Transverse colon (tissue), 4 donors: ENCODE results near the gene INSRR. TPM values are rescaled to one million over a fixed set of nuclear protein-coding genes. Genes with fewer than 3 reads are reported as not detected.

ENCODE experiments used
- DNase-seq: peaks from one replicate; pipeline ENCODE4 v3.0.0-alpha.2; 2019
- H3K27ac ChIP-seq, 4 donors: fragments of 200-600 bp; sonication (generic); 2 replicates each; pipeline ENCODE4 v1.5.1; 2016 to 2018; ENCODE audit warnings: inconsistent platforms in 4 of 4
- H3K27me3 ChIP-seq: fragments of 200-600 bp; sonication (generic); 2 replicates; pipeline ENCODE4 v1.5.1; 2017; ENCODE audit warnings: inconsistent platforms
- H3K36me3 ChIP-seq, 4 donors: fragments of 200-600 bp; sonication (generic); 2 replicates each; pipeline ENCODE4 v1.5.1; 2017 to 2019; ENCODE audit warnings: inconsistent platforms in 4 of 4
- H3K4me1 ChIP-seq, 4 donors: fragments of 200-600 bp; sonication (generic); 2 replicates each; pipeline ENCODE4 v1.5.1; 2017 to 2020; ENCODE audit warnings: inconsistent platforms in 4 of 4
- H3K4me3 ChIP-seq, 4 donors: fragments of 200-600 bp; sonication (generic); 1 replicate in 1 of 4; 2 replicates in 3 of 4; pipeline versions ENCODE4 v1.5.1 to v1.6.1; 2017 to 2019; ENCODE audit warnings: inconsistent platforms in 4 of 4
- H3K9me3 ChIP-seq, 2 donors: fragments of 200-600 bp; sonication (generic); 2 replicates each; pipeline ENCODE4 v1.5.1; 2017 to 2019; ENCODE audit warnings: inconsistent platforms in 2 of 2
- CTCF ChIP-seq, 5 experiments: fragments of 200-600 bp in 3 of 5; fragments of 450-650 bp in 2 of 5; sonication (generic) in 3 of 5; IDR thresholded peaks; 1 replicate in 2 of 5; 2 replicates in 3 of 5; pipeline ENCODE4 v1.5.1; 2016 to 2017; ENCODE audit warnings: antibody characterized with exemption in 5 of 5, inconsistent platforms in 3 of 5, mild to moderate bottlenecking in 2 of 5, moderate library complexity in 1 of 5
- EP300 ChIP-seq: sonication (generic); formaldehyde crosslinking; IDR thresholded peaks from one replicate; pipeline ENCODE4 v1.6.1; 2017; ENCODE audit warnings: antibody characterized with exemption, low read depth
- POLR2A ChIP-seq: fragments of 450-650 bp; IDR thresholded peaks from one replicate; pipeline ENCODE4 v1.6.1; 2016; ENCODE audit warnings: antibody characterized with exemption, mild to moderate bottlenecking, moderate library complexity
- POLR2AphosphoS5 ChIP-seq, 3 donors: sonication (generic); formaldehyde crosslinking; IDR thresholded peaks; one replicate each; pipeline ENCODE4 v1.6.1; 2016; ENCODE audit warnings: antibody characterized with exemption in 3 of 3
- WGBS, 2 donors: methylation state at CpG; one replicate each; pipeline ENCODE4 v1.1.5; 2018; ENCODE audit warnings: low coverage in 1 of 2; 5-methylcytosine and 5-hydroxymethylcytosine counted together
- in situ Hi-C, 4 donors: fragments of 200-750 bp; cut with MboI; loops; one replicate each; pipeline versions ENCODE4 v1.15.0 to v1.15.1; 2017; ENCODE audit warnings: low sequenced_read_pairs in 3 of 4, low pct_ligation_motif_present in 1 of 4, low pct_unique_long_range_greater_than_20kb in 1 of 4
- intact Hi-C: fragments of 100-400 bp; cut with DNase I; formaldehyde crosslinking; loops from one replicate; pipeline ENCODE4 v1.15.1; 2023; ENCODE audit warnings: low total_unique reads
- total RNA-seq, 4 donors: library from RNA; depleted of rRNA; stranded (reverse); fragments of >200 nt; gene quantifications; one replicate each; pipeline ENCODE4 v1.1.0, GENCODE V29; 2016

The INSRR gene
- total RNA-seq, 4 donors from 2014 or later = not detected

DNA sequence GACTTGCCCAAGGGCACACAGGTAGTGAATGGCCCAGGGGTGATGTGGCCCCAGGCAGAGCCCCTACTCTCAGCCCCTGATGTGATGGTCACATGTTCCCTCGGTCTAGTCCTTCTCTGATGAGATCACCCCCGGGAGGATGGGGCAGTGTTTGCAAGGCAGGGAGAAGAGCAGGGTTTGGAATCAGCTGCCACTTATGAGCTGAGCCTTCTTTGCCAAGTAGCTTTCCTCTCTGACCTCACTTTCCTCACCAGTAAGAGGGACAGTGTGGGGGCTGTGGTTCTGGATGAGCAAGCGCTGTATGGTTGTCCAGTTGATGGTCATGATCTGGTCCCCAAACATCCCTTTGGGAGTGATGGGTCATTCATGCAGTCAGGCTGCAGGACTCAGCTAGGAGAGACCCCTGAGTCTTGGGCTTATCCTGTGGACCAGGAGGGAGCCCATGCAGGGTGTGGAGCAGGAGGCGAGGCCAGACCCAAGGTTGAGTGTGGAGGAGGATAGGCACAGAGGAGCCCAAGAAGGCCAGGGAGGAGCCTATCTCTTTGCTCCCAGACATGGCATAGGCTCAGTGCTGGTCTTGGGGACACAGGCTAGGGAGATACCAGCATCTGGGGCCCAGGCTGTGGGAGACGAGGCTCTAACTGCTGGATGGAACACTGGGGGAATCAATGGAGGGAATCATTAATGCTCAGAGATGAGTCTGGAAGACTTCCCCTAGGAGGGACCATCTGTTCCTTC is 18.7 kb upstream of the INSRR start:
- 71% methylated on average over 5 of the region's 5 CpGs; no CpG with 5 or more reads in 1 of the 2 donors for WGBS, 2 donors
- H3K27me3 ChIP-seq = peaks cover 42% of the 10 kb centered on the region
- intact Hi-C loops = no loop called here

DNA sequence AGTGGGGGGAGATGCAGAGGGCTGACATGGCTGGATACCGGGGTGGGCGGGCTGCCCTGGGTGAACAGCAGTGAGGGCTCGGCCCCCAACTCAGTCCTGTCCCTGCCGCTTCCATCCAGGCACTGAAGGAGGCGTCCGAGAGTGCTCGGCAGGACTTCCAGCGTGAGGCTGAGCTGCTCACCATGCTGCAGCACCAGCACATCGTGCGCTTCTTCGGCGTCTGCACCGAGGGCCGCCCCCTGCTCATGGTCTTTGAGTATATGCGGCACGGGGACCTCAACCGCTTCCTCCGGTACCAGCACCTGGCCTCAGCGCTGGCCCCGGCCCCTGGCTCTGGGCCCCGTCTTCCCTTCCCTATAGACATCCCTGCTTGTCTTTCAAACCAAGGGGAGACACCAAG is 17.4 kb upstream of the INSRR start:
- Histone ChIP-seq H3K27ac (no peak overlapping the region), H3K27me3 (peaks cover 31% of the 10 kb centered on the region), H3K4me1 (no peaks in the 10 kb centered on the region), H3K4me3 (no peak overlapping the region), H3K9me3 (no peaks in the 10 kb centered on the region), H3K36me3 (no peaks in the 10 kb centered on the region)
- TF ChIP-seq POLR2AphosphoS5 (IDR thresholded peaks at IDR 0.05) = no peak
- no peak for TF ChIP-seq CTCF (IDR thresholded peaks at IDR 0.05)
- no peak for TF ChIP-seq POLR2A
- no peak for TF ChIP-seq EP300
- intact Hi-C loops = no loop called here
- 53% methylated on average over 21 of the region's 21 CpGs; no CpG with 5 or more reads in 1 of the 2 donors for WGBS, 2 donors
- DNase-seq = no peak
- in situ Hi-C loops = no loop called here

More for the DNA sequence above, 18.7 kb upstream of the INSRR start:
- in situ Hi-C loops = no loop called here
- no peak overlapping the region for H3K4me3 ChIP-seq
- TF ChIP-seq CTCF (IDR thresholded peaks at IDR 0.05) = no peak
- TF ChIP-seq EP300 = no peak
- no peak for TF ChIP-seq POLR2A
- TF ChIP-seq POLR2AphosphoS5 (IDR thresholded peaks at IDR 0.05) = no peak
- H3K36me3 ChIP-seq = no peaks in the 10 kb centered on the region
- H3K4me1 ChIP-seq = no peaks in the 10 kb centered on the region
- H3K9me3 ChIP-seq = no peaks in the 10 kb centered on the region
- DNase-seq = no peak
- no peak overlapping the region for H3K27ac ChIP-seq

GRCh38 chr1:156875341-156875615 is 16.4 kb upstream of the INSRR start:
- intact Hi-C loops = no loop called here
- no peaks in the 10 kb centered on the region for H3K9me3 ChIP-seq
- H3K36me3 ChIP-seq = no peaks in the 10 kb centered on the region
- in situ Hi-C loops = no loop called here
- H3K4me1 ChIP-seq = no peaks in the 10 kb centered on the region
- no peak for DNase-seq
- H3K27ac ChIP-seq = no peak overlapping the region
- no peak overlapping the region for H3K4me3 ChIP-seq
- no peak for TF ChIP-seq CTCF (IDR thresholded peaks at IDR 0.05)
- no peak for TF ChIP-seq POLR2AphosphoS5 (IDR thresholded peaks at IDR 0.05)
- no peak for TF ChIP-seq POLR2A
- TF ChIP-seq EP300 = no peak
- 72% methylated on average over 3 of the region's 5 CpGs; no CpG with 5 or more reads in 1 of the 2 donors for WGBS, 2 donors
- peaks cover 22% of the 10 kb centered on the region for H3K27me3 ChIP-seq

DNA sequence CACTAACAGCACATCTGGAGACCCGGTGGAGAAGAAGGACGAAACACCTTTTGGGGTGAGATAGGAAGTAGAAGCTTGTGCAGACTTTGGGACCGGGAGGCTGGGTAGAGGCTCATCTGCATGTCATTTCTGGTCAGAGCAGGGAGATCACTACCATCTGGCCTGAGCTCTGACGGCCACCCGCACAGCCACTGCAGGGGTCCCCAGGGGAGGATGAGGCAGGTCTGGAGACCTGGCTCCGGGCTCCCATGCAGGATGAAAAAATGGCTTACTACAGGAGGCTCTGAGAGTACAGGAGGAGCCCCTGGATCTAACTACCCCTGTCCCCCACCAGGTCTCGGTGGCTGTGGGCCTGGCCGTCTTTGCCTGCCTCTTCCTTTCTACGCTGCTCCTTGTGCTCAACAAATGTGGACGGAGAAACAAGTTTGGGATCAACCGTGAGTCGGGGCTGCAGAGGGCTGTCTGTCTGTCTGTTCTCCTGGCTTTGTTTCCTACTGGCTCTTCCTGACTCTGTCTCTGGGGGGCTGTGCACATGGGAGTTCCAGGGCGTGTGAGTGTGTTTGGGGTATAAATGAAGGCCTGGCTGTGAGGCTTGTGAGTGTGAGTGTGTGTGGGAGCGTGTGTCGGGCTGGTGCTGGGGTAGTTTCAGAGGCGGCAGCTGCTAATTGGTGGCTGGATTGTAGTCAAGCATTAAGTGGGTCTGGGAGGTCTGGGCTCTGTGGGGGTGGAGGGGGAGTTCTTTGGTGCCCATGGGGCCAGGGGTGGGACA is 15.8 kb upstream of the INSRR start:
- H3K4me1 ChIP-seq = no peaks in the 10 kb centered on the region
- TF ChIP-seq CTCF (IDR thresholded peaks at IDR 0.05) = no peak
- no peak for TF ChIP-seq EP300
- TF ChIP-seq POLR2AphosphoS5 (IDR thresholded peaks at IDR 0.05) = no peak
- no peak for TF ChIP-seq POLR2A
- intact Hi-C loops (no loop called here), in situ Hi-C loops (loop anchor here in 2 of 4 donors (25.0 kb wide), 1 partner anchor 187 kb away; the partner anchor contains the start of gene NES (in 2 of the 2))
- H3K27me3 ChIP-seq = peaks cover 16% of the 10 kb centered on the region
- WGBS, 2 donors = 78 to 94% methylated on average over 9 to 16 of the region's 16 CpGs
- no peak overlapping the region for H3K4me3 ChIP-seq
- no peaks in the 10 kb centered on the region for H3K36me3 ChIP-seq
- no peak overlapping the region for H3K27ac ChIP-seq
- no peaks in the 10 kb centered on the region for H3K9me3 ChIP-seq
- DNase-seq = no peak
